LoVo (cell line): Measurements from ENCODE around the gene BBS12.
A peak's percentile ranks its signal among the peaks of the same experiment; 100 is the strongest.

Experiments
- DNase-seq: peaks from one replicate; pipeline ENCODE4 v3.0.0-alpha.2; 2016; ENCODE audit warnings: low spot score

BBS12 gene

GRCh38 chr4:122715221-122715620, 17.3 kb upstream of the BBS12 start:
- DNase-seq: no peak

- peak; percentile 69 for DNase-seq
Measured at GRCh38 chr4:122716825-122717448, 15.6 kb upstream of the BBS12 start.

- DNase-seq: no peak
Measured at GRCh38 chr4:122718281-122718680, 14.2 kb upstream of the BBS12 start.

GRCh38 chr4:122722256-122722655, 10.2 kb upstream of the BBS12 start:
- DNase-seq: no peak

- no peak for DNase-seq
Measured at GRCh38 chr4:122728856-122729255, 3.6 kb upstream of the BBS12 start.

GRCh38 chr4:122731676-122732075, 828 bp upstream of the BBS12 start:
- DNase-seq: no peak

- no peak for DNase-seq
Measured at GRCh38 chr4:122733787-122734120, 1.2 kb downstream of the BBS12 start.

- DNase-seq: no peak
Measured at GRCh38 chr4:122739174-122739573, 6.7 kb downstream of the BBS12 start.

- DNase-seq: no peak
Measured at GRCh38 chr4:122742933-122743829, 10.7 kb downstream of the BBS12 start.

- DNase-seq: peak; percentile 49
Measured at GRCh38 chr4:122744229-122744628, 11.7 kb downstream of the BBS12 start.

GRCh38 chr4:122746485-122746965, 14.0 kb downstream of the BBS12 start:
- DNase-seq: no peak

GRCh38 chr4:122747068-122747467, 14.6 kb downstream of the BBS12 start:
- DNase-seq: no peak

GRCh38 chr4:122747883-122748282, 15.4 kb downstream of the BBS12 start:
- no peak for DNase-seq

GRCh38 chr4:122749704-122750454, 17.4 kb downstream of the BBS12 start:
- no peak for DNase-seq

GRCh38 chr4:122755675-122756074, 23.2 kb downstream of the BBS12 start:
- no peak for DNase-seq

- peak; percentile 69 for DNase-seq
Measured at GRCh38 chr4:122758033-122758432, 25.5 kb downstream of the BBS12 start.

- no peak for DNase-seq
Measured at GRCh38 chr4:122759639-122760310, 27.3 kb downstream of the BBS12 start.

- DNase-seq: no peak
Measured at GRCh38 chr4:122762520-122762919, 30.0 kb downstream of the BBS12 start.

GRCh38 chr4:122762966-122763716, 30.6 kb downstream of the BBS12 start:
- no peak for DNase-seq

- DNase-seq: no peak
Measured at GRCh38 chr4:122764071-122764820, 31.7 kb downstream of the BBS12 start.

GRCh38 chr4:122764821-122765215, 32.3 kb downstream of the BBS12 start:
- DNase-seq: peak; percentile 43
